ENCODE measurements around the gene PLP1. TPM values are rescaled to one million over a fixed set of nuclear protein-coding genes. Genes with fewer than 3 reads are reported as not detected.

Gene PLP1
- total and polyA plus RNA-seq, 7 donors, result 1.6 to 112 (median 32.7) TPM

GRCh38 chrX:103782640-103783039, 6.0 kb downstream of the PLP1 start:
- TF ChIP-seq POLR2A (IDR thresholded peaks at IDR 0.05), result no peak
- TF ChIP-seq POLR2AphosphoS5 (IDR thresholded peaks at IDR 0.05), result no peak
- TF ChIP-seq EP300 (IDR thresholded peaks at IDR 0.05), result no peak
- TF ChIP-seq CTCF (IDR thresholded peaks at IDR 0.05), result no peak
- peak overlapping the region in 1 of 4 donors; percentile 20 for H3K27ac ChIP-seq
- no peaks in the 10 kb centered on the region for H3K27me3 ChIP-seq
- peaks cover 0 to 10% (median 3%) of the 10 kb centered on the region in 4 donors for H3K4me1 ChIP-seq
- intact Hi-C loops (cut with DNase I), result no loop called here
- H3K4me3 ChIP-seq, result no peak overlapping the region
- DNase-seq, result no peak
- H3K9me3 ChIP-seq, result no peaks in the 10 kb centered on the region
- 83 to 91% methylated on average over 3 of the region's 3 CpGs for WGBS, 2 donors
- no peaks in the 10 kb centered on the region for H3K36me3 ChIP-seq

- no peak for DNase-seq
- Histone ChIP-seq H3K36me3 (no peaks in the 10 kb centered on the region), H3K9me3 (no peaks in the 10 kb centered on the region), H3K4me1 (peaks cover 0 to 10% (median 3%) of the 10 kb centered on the region in 4 donors), H3K4me3 (no peak overlapping the region), H3K27ac (peak overlapping the region in 3 of 4 donors; percentile 8 to 37 (median 20)), H3K27me3 (no peaks in the 10 kb centered on the region)
- WGBS, 2 donors, result 52 to 54% methylated on average over 3 of the region's 3 CpGs
- intact Hi-C loops (cut with DNase I), result no loop called here
- TF ChIP-seq POLR2AphosphoS5 (IDR thresholded peaks at IDR 0.05) (no peak), POLR2A (IDR thresholded peaks at IDR 0.05) (no peak), EP300 (IDR thresholded peaks at IDR 0.05) (no peak), CTCF (IDR thresholded peaks at IDR 0.05) (no peak)
Measured at GRCh38 chrX:103783196-103783595, 6.6 kb downstream of the PLP1 start.

DNA sequence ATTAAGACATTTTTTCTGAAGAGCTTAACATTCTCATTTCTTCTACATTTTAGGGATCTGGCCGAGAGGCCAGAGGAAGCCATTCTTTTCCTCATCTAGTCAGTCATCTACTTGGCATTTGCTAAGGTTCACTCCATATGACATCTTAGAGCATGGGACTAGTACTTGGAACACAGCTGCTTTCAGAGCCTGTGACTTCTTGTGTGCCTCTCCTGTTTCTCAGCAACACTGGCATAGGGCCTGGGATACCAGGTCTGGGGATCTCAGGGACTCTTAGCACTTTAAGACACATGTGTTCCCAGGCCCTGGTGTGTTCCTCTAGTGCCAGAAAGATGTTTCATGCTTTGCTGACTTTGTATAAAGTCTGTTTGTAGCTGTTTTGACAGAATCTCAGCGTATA, 7.3 kb downstream of the PLP1 start:
- intact Hi-C loops (cut with DNase I), result no loop called here
- no peaks in the 10 kb centered on the region for H3K36me3 ChIP-seq
- DNase-seq, result no peak
- peaks cover 0 to 7% (median 3%) of the 10 kb centered on the region in 4 donors for H3K4me1 ChIP-seq
- H3K27me3 ChIP-seq, result no peaks in the 10 kb centered on the region
- H3K4me3 ChIP-seq, result no peak overlapping the region
- TF ChIP-seq POLR2A (IDR thresholded peaks at IDR 0.05) (no peak), POLR2AphosphoS5 (IDR thresholded peaks at IDR 0.05) (peak in 1 of 4 donors; percentile 46)
- H3K27ac ChIP-seq, result peak overlapping the region in 2 of 4 donors; percentile 20 to 37
- 85 to 89% methylated on average over 2 of the region's 2 CpGs for WGBS, 2 donors
- no peaks in the 10 kb centered on the region for H3K9me3 ChIP-seq

DNA sequence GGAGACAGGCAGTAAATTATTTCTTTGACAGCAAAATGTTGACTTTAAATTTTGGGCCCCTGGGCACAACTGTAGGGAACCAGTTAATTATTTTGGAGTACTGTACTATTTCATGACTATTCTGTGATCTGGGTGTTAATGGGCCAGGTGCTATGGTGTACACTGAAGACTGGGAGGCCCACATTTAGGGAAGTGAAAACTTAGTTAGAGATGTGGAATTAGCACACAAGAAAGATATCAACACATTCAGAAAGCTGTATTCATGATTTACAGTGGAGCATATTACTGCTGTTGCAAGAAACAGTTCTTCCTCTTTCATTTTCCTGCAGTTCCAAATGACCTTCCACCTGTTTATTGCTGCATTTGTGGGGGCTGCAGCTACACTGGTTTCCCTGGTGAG, 12.4 kb downstream of the PLP1 start:
- intact Hi-C loops (cut with DNase I), result no loop called here
- no peaks in the 10 kb centered on the region for H3K4me1 ChIP-seq
- H3K4me3 ChIP-seq, result no peak overlapping the region
- no peaks in the 10 kb centered on the region for H3K36me3 ChIP-seq
- H3K9me3 ChIP-seq, result no peaks in the 10 kb centered on the region
- H3K27me3 ChIP-seq, result no peaks in the 10 kb centered on the region
- DNase-seq, result no peak
- no peak overlapping the region for H3K27ac ChIP-seq
- no peak for TF ChIP-seq EP300 (IDR thresholded peaks at IDR 0.05)

GRCh38 chrX:103791228-103791627, 14.6 kb downstream of the PLP1 start:
- Histone ChIP-seq H3K4me3 (no peak overlapping the region), H3K27ac (no peak overlapping the region), H3K9me3 (no peaks in the 10 kb centered on the region), H3K4me1 (no peaks in the 10 kb centered on the region), H3K27me3 (no peaks in the 10 kb centered on the region), H3K36me3 (no peaks in the 10 kb centered on the region)
- no peak for DNase-seq
- TF ChIP-seq CTCF (IDR thresholded peaks at IDR 0.05) (no peak), POLR2AphosphoS5 (IDR thresholded peaks at IDR 0.05) (no peak)
- intact Hi-C loops (cut with DNase I), result no loop called here
- WGBS, 2 donors, result 83 to 85% methylated on average over 4 of the region's 4 CpGs

DNA sequence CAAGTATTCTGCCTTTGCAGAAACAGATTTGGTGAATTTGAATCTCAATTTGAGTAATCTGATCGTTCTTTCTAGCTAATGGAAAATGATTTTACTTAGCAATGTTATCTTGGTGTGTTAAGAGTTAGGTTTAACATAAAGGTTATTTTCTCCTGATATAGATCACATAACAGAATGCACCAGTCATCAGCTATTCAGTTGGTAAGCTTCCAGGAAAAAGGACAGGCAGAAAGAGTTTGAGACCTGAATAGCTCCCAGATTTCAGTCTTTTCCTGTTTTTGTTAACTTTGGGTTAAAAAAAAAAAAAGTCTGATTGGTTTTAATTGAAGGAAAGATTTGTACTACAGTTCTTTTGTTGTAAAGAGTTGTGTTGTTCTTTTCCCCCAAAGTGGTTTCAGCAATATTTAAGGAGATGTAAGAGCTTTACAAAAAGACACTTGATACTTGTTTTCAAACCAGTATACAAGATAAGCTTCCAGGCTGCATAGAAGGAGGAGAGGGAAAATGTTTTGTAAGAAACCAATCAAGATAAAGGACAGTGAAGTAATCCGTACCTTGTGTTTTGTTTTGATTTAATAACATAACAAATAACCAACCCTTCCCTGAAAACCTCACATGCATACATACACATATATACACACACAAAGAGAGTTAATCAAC, 15.3 kb downstream of the PLP1 start:
- H3K27me3 ChIP-seq, result no peaks in the 10 kb centered on the region
- no peaks in the 10 kb centered on the region for H3K4me1 ChIP-seq
- no peak overlapping the region for H3K4me3 ChIP-seq
- no peaks in the 10 kb centered on the region for H3K9me3 ChIP-seq
- H3K27ac ChIP-seq, result no peak overlapping the region
- intact Hi-C loops (cut with DNase I), result no loop called here
- no peaks in the 10 kb centered on the region for H3K36me3 ChIP-seq
- no peak for TF ChIP-seq POLR2A (IDR thresholded peaks at IDR 0.05)
- no peak for TF ChIP-seq EP300 (IDR thresholded peaks at IDR 0.05)
- TF ChIP-seq CTCF (IDR thresholded peaks at IDR 0.05), result no peak
- TF ChIP-seq POLR2AphosphoS5 (IDR thresholded peaks at IDR 0.05), result no peak
- WGBS, 2 donors, result 79 to 80% methylated on average over 2 of the region's 2 CpGs
- DNase-seq, result no peak
